Activated naive CD4-positive, alpha-beta T cell treated with anti-CD3 and anti-CD28 coated beads, Interleukin-2, amount 10 ng/mL, durations not matched to agents 7 days and 5 days (primary cell): ENCODE measurements around the gene MED12L.

ENCODE experiments used
- CTCF ChIA-PET: fragments of 350-600 bp; sonication (Branson Sonifier 250); formaldehyde crosslinking; loops from one replicate; lab custom pipeline; 2021; ENCODE audit warnings: antibody characterized with exemption; lab: Charles Lee
- DNase-seq: peaks from one replicate; pipeline ENCODE4 v3.0.0-alpha.2; 2020
- H3K27ac Mint-ChIP-seq: one replicate; pipeline ENCODE4 v1.8.0; 2021; ENCODE audit warnings: mild to moderate bottlenecking, moderate library complexity, mixed read lengths
- H3K27me3 Mint-ChIP-seq: one replicate; pipeline ENCODE4 v1.8.0; 2021; ENCODE audit warnings: mild to moderate bottlenecking, mixed read lengths
- H3K36me3 Mint-ChIP-seq: one replicate; pipeline ENCODE4 v1.8.0; 2021; ENCODE audit warnings: mixed read lengths
- H3K4me1 Mint-ChIP-seq: one replicate; pipeline ENCODE4 v1.8.0; 2021; ENCODE audit warnings: mixed read lengths
- H3K4me3 Mint-ChIP-seq: one replicate; pipeline ENCODE4 v1.8.0; 2021; ENCODE audit warnings: mild to moderate bottlenecking, moderate library complexity, mixed read lengths
- H3K9me3 Mint-ChIP-seq: one replicate; pipeline ENCODE4 v1.8.0; 2021; ENCODE audit warnings: mixed read lengths

MED12L gene

DNA sequence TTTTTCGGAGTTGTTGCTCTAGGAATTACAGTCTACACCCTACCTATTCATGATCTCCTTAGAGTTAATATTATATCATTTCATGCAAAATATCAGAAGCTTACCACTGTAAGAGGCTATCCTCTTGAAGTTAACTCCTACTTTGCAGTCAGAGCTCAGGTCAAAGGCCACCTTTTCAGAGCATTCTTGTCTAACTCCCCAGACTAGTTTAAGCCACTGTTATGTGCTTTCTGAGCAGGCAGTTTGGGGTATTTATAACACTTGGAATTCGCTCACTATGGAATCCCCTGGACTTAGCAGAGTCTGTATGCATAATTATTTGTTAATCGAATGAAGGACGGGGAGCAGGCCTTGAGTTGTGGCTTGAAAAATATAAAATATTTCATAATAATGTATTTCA lies 21.7 kb downstream of the MED12L start:
- no peak overlapping the region for H3K27ac Mint-ChIP-seq
- H3K4me3 Mint-ChIP-seq = no peak overlapping the region
- CTCF ChIA-PET = no interaction called here
- H3K36me3 Mint-ChIP-seq = no peaks in the 10 kb centered on the region
- H3K9me3 Mint-ChIP-seq = no peaks in the 10 kb centered on the region
- DNase-seq = no peak
- H3K4me1 Mint-ChIP-seq = no peaks in the 10 kb centered on the region
- H3K27me3 Mint-ChIP-seq = peaks cover 13% of the 10 kb centered on the region

DNA sequence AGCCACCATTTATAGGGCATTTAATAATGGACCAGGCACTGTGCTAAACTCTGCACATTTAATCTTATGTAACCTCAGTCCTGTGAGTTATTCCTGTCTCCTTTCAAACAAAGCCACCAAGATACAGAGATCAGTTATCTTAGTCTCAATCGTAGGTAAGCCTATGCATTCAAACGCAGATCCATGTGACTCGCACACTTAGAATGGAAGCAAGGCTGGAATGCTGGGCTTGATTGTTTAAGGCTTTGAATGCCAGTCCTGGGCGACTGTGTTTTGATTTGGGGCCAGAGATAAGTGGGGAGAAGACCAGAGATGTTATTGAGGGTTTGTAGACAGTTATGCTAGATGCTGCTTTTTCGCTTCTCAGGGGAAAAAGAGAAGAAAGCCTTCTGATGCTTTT lies 22.2 kb downstream of the MED12L start:
- CTCF ChIA-PET = interaction anchor here (1.7 kb wide), 1 partner anchor 11 kb away, joined by 4 read pairs; no protein-coding TSS in a partner anchor
- Mint-ChIP-seq H3K27ac (no peak overlapping the region), H3K4me1 (no peaks in the 10 kb centered on the region), H3K9me3 (no peaks in the 10 kb centered on the region), H3K4me3 (no peak overlapping the region), H3K27me3 (peaks cover 8% of the 10 kb centered on the region), H3K36me3 (no peaks in the 10 kb centered on the region)
- DNase-seq = no peak

DNA sequence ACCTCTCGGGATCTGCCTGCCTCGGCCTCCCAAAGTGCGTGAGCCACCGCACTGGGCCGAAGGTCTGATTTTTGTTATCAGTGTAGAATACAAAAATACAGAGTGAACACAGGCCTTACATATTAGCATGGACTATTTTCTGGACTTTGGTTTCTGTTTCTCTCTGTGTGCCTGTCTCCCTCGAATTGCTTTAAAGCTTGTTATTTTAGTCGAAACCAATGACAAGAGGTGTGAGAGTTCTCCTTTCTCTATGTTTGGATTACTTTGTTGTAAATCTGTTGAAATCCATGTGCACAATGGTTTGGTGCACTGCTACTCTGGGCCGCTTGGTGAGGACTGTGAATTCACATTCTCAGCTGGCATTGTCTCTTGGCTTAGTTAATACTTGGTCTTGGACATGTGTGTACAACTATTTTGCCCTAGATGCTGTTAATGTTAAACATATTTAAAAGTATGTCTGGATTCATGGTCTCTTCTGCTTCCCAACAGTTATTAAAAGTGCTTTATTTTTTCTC lies 23.9 kb downstream of the MED12L start:
- H3K27ac Mint-ChIP-seq = no peak overlapping the region

DNA sequence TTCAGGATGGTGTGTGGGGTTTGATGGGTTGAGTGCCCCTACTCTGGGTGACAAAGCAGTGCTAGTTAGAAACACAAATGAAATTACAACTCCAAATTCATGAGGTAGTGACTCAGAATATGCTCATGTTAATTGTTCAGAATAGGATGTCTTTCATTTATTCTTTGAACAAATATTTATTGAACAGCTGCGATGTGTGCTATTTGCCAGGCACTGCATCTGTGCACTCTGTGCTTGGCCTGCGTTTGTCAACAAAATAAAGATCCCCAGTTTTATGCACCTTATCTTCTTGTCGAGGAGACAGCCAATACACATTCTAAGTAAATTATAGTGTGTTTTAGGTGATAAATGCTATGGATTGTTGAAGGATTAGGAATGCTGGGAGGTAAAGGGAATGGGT lies 27.3 kb downstream of the MED12L start:
- H3K4me3 Mint-ChIP-seq = no peak overlapping the region
- no peak overlapping the region for H3K27ac Mint-ChIP-seq
- no peaks in the 10 kb centered on the region for H3K9me3 Mint-ChIP-seq
- no peaks in the 10 kb centered on the region for H3K36me3 Mint-ChIP-seq
- CTCF ChIA-PET = no interaction called here
- H3K4me1 Mint-ChIP-seq = no peaks in the 10 kb centered on the region
- peaks cover 14% of the 10 kb centered on the region for H3K27me3 Mint-ChIP-seq
- DNase-seq = no peak

More for the DNA sequence above, 23.9 kb downstream of the MED12L start:
- DNase-seq = no peak
- H3K4me3 Mint-ChIP-seq = no peak overlapping the region
- CTCF ChIA-PET = interaction anchor here (1.7 kb wide), 1 partner anchor 13 kb away, joined by 4 read pairs; no protein-coding TSS in a partner anchor
- H3K36me3 Mint-ChIP-seq = no peaks in the 10 kb centered on the region
- peaks cover 11% of the 10 kb centered on the region for H3K27me3 Mint-ChIP-seq
- H3K9me3 Mint-ChIP-seq = no peaks in the 10 kb centered on the region
- H3K4me1 Mint-ChIP-seq = no peaks in the 10 kb centered on the region

DNA sequence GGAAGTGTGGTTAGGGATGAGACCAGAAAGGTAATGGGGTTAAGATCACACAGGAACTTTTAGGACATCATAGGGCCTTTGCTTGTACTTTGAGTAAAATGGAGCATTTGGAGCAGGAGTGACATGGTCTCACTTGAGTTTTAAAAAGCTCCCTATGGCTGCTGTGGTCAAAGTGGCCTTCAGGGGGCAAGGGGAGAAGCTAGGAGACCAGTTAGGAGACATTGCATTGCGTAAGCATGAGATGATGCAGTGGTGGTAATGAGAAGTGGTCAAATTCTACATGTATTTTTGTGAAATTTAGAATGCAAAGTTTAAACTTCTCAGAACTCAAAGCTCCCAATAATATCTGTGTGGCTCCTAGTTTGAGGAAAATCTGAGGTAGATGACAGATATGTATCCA lies 27.9 kb downstream of the MED12L start:
- CTCF ChIA-PET = interaction anchor here (1.0 kb wide), 2 partner anchors 9 to 27 kb away, joined by 3 to 4 read pairs; no protein-coding TSS in a partner anchor
- no peak overlapping the region for H3K4me3 Mint-ChIP-seq
- no peaks in the 10 kb centered on the region for H3K36me3 Mint-ChIP-seq
- no peak for DNase-seq
- H3K27ac Mint-ChIP-seq = no peak overlapping the region
- H3K27me3 Mint-ChIP-seq = peaks cover 14% of the 10 kb centered on the region
- no peaks in the 10 kb centered on the region for H3K4me1 Mint-ChIP-seq
- H3K9me3 Mint-ChIP-seq = no peaks in the 10 kb centered on the region

DNA sequence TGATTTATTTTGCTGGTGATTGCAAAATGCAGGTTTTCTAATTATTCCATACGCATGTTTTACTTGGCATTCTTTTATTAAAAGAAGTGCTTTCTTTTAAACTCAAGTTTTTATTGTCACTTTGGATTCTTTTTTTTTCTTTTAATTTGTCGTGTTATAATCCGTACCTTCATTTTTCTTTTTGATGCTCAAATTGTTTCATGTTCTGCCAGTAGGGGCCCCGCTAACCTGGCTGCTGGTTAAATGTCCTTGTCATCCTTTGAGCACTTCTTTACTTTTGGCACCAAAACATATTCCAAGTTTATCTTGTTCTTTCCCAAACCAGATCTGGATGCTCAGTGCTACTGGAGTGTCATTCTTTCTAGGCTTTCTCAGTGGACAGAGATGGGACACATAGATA lies 31.6 kb downstream of the MED12L start:
- Mint-ChIP-seq H3K36me3 (no peaks in the 10 kb centered on the region), H3K4me1 (no peaks in the 10 kb centered on the region), H3K27ac (no peak overlapping the region), H3K9me3 (no peaks in the 10 kb centered on the region), H3K4me3 (no peak overlapping the region), H3K27me3 (peaks cover 13% of the 10 kb centered on the region)
- CTCF ChIA-PET = no interaction called here
- DNase-seq = no peak

DNA sequence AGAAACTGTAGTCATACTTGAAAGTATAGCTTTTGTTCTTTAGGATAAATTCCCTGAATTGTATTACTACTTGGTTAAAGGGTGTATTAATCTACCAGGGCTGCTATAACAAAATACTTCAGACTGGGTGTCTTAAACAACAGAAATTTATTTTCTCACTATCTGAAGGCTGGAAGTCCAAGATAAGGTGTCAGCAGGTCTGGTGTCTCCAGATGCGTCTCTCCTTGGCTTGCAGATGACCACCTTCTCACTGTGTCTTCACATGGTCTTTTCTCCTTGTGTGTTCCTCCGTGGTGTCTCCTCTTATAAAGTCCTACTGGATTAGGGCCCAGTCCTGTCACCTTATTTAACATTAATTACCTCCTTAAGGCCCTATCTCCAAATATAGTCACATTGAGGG lies 33.7 kb downstream of the MED12L start:
- Mint-ChIP-seq H3K27me3 (peaks cover 8% of the 10 kb centered on the region), H3K4me1 (no peaks in the 10 kb centered on the region), H3K27ac (no peak overlapping the region), H3K36me3 (no peaks in the 10 kb centered on the region), H3K4me3 (no peak overlapping the region), H3K9me3 (no peaks in the 10 kb centered on the region)
- DNase-seq = no peak
- CTCF ChIA-PET = no interaction called here

DNA sequence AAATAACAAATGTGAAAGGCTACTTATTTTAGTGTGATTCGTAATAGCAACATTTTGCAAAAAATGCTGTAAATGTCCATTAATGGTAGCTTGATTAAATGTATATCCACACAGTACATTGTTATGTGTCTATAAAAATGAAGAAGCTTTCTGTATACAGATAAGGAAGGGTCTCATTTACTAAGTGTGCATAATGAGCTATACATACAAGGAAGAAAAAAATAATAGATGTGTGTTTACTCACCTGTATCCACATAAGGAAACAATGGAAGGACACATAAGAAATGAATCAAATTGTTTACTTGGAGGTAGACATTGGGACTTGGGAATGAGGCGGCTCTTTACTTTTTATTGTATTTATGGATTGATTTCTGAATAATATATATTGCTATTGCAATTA lies 34.9 kb downstream of the MED12L start:
- no peak for DNase-seq
- Mint-ChIP-seq H3K4me1 (no peaks in the 10 kb centered on the region), H3K4me3 (no peak overlapping the region), H3K27me3 (peaks cover 4% of the 10 kb centered on the region), H3K9me3 (no peaks in the 10 kb centered on the region), H3K27ac (no peak overlapping the region), H3K36me3 (no peaks in the 10 kb centered on the region)
- CTCF ChIA-PET = no interaction called here

DNA sequence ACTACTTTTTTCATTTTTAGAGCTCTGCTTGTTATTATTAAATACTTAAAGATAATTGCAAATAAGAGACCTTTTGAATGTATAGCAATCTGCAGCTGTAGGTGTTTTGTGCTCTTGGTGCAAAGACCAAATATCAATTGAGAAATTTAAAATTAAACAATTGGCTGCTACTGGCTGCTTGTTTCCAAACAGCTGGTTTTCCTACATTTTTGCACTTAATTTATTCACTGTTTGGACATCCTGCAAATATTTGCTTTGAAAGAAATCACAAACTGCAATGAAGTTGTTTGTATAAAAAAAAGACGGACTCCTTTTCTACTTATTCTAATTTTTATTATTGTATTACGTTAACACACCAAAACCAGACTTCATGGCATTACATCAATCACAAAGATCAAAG lies 35.6 kb downstream of the MED12L start:
- Mint-ChIP-seq H3K27ac (no peak overlapping the region), H3K9me3 (no peaks in the 10 kb centered on the region), H3K4me1 (no peaks in the 10 kb centered on the region), H3K4me3 (no peak overlapping the region), H3K36me3 (no peaks in the 10 kb centered on the region), H3K27me3 (peaks cover 4% of the 10 kb centered on the region)
- CTCF ChIA-PET = no interaction called here
- DNase-seq = no peak

DNA sequence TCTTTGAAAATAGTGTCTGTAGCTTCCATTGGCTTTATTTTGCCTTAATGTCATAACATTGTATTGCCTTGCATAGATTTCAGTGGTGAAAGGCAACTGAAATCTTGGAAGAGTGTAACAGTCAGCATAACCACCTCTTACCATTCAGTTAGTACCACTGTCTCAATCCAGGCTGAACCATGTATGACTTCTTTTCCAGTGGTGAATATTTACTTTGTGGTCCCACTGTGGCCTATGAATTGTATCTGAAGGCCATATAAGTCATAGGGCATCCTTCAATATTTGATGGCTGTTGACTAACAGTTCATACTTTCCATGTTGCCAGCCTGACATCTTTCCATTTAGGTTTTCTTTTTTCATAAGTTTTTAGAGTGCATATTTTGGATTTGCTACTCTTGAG lies 38.4 kb downstream of the MED12L start:
- CTCF ChIA-PET = interaction anchor here (1.6 kb wide), 1 partner anchor 22 kb away, joined by 4 read pairs; no protein-coding TSS in a partner anchor
- H3K27me3 Mint-ChIP-seq = peaks cover 4% of the 10 kb centered on the region
- H3K4me3 Mint-ChIP-seq = no peak overlapping the region
- no peak overlapping the region for H3K27ac Mint-ChIP-seq
- no peaks in the 10 kb centered on the region for H3K4me1 Mint-ChIP-seq
- no peaks in the 10 kb centered on the region for H3K9me3 Mint-ChIP-seq
- no peak for DNase-seq
- H3K36me3 Mint-ChIP-seq = no peaks in the 10 kb centered on the region

DNA sequence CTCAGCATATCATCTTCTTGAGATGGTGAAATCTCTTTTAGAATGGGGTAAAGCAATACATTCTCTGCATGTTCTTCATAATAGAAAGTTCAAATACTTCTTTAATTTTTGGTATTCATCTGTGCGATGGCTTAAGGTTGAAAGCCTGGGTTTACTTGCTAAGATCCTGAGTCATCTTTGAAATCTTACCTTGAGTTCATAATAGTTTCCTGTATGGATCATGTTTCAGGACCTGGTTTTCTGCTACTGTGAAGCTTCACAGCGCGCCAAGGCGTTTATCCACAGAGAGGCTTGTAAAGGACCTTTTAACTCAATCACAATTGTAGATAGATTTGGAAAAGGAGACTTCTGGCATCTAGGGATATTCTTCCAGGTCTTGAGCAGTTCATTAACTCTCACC lies 39.0 kb downstream of the MED12L start:
- peaks cover 4% of the 10 kb centered on the region for H3K27me3 Mint-ChIP-seq
- H3K9me3 Mint-ChIP-seq = no peaks in the 10 kb centered on the region
- no peaks in the 10 kb centered on the region for H3K4me1 Mint-ChIP-seq
- no peak for DNase-seq
- H3K4me3 Mint-ChIP-seq = no peak overlapping the region
- CTCF ChIA-PET = no interaction called here
- H3K36me3 Mint-ChIP-seq = no peaks in the 10 kb centered on the region
- H3K27ac Mint-ChIP-seq = no peak overlapping the region

DNA sequence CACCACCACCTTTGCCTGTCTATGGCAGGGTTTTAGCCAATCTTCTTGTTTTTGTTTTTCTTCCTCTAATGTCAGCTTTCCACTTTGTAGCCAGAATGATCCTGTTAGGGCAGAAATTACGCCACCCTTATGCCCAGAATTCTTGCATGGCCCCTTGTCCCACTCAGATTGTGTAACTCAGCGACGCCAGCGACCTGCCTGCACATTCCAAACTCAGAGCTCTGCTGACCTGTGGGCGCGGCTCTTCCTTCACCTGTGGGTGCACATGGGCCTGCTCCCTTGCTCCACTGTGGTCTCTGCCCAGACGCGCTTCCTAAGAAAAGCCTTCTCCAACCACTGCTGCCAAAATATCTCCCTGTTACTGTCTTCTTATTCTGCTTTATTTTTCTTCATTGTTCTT lies 45.0 kb downstream of the MED12L start:
- peaks cover 10% of the 10 kb centered on the region for H3K4me1 Mint-ChIP-seq

DNA sequence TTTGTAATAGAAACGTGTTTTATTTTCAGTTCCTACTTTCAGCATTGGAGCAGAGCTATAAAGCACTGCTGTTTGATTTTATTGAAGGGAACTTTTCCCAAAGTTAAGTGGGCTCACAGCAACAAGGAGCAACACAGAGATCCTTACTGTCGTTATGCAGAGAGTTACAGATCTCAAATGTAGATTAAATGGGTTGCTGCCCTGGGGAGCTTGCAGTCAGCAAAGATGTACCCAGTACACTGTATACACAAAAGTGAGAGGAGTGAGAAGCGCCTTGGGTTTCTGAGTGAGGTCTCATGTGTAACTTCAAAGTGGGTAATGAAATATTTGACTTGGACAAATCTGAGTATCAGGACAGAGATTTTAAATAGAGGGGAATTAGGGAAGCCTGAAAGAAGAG lies 47.7 kb downstream of the MED12L start:
- Mint-ChIP-seq H3K4me1 (peaks cover 23% of the 10 kb centered on the region), H3K27ac (no peak overlapping the region), H3K9me3 (no peaks in the 10 kb centered on the region), H3K27me3 (no peaks in the 10 kb centered on the region), H3K4me3 (no peak overlapping the region), H3K36me3 (no peaks in the 10 kb centered on the region)
- no peak for DNase-seq
- CTCF ChIA-PET = interaction anchor here (0.8 to 1.3 kb wide), 2 partner anchors 12 to 37 kb away, joined by 3 to 5 read pairs; no protein-coding TSS in a partner anchor

More for the DNA sequence above, 45.0 kb downstream of the MED12L start:
- no peak for DNase-seq
- no peak overlapping the region for H3K27ac Mint-ChIP-seq
- CTCF ChIA-PET = no interaction called here
- no peaks in the 10 kb centered on the region for H3K27me3 Mint-ChIP-seq
- no peaks in the 10 kb centered on the region for H3K36me3 Mint-ChIP-seq
- no peak overlapping the region for H3K4me3 Mint-ChIP-seq
- no peaks in the 10 kb centered on the region for H3K9me3 Mint-ChIP-seq

DNA sequence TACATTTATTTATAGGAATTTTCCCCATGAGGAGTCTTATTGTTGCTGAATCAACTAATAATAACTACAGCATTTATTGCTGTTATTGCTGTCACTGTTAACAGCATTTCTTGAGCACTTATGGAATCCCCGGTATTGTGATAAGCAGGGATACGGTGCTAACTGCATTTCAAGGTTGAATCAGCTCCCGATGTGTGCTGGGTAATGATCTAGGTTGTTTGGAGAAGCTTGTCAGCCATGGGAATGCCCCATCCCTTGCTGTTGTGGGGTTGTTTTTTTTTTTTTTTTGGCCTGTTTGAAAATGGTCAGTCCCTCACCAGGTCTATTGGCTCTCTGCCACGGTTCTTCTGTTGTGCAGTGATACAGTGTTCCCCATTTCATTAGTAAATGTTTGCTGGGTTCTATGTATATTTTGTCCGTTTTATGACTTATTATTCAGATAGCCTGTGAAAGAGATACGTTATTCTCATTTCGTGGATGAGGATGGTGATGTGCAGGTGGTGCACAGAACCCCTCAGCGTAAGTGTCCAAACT lies 48.5 kb downstream of the MED12L start:
- CTCF ChIA-PET = interaction anchor here (1.3 kb wide), 1 partner anchor 12 kb away, joined by 5 read pairs; no protein-coding TSS in a partner anchor
- DNase-seq = no peak
- Mint-ChIP-seq H3K4me3 (no peak overlapping the region), H3K27ac (no peak overlapping the region), H3K27me3 (no peaks in the 10 kb centered on the region), H3K9me3 (no peaks in the 10 kb centered on the region), H3K36me3 (no peaks in the 10 kb centered on the region), H3K4me1 (peaks cover 23% of the 10 kb centered on the region)
